ENCODE measurements around the gene HMGB3. TPM values are rescaled to one million over a fixed set of nuclear protein-coding genes. Genes with fewer than 3 reads are reported as not detected.

The HMGB3 gene
- total RNA-seq: 7.1 and 12.0 TPM in 2 replicates

DNA sequence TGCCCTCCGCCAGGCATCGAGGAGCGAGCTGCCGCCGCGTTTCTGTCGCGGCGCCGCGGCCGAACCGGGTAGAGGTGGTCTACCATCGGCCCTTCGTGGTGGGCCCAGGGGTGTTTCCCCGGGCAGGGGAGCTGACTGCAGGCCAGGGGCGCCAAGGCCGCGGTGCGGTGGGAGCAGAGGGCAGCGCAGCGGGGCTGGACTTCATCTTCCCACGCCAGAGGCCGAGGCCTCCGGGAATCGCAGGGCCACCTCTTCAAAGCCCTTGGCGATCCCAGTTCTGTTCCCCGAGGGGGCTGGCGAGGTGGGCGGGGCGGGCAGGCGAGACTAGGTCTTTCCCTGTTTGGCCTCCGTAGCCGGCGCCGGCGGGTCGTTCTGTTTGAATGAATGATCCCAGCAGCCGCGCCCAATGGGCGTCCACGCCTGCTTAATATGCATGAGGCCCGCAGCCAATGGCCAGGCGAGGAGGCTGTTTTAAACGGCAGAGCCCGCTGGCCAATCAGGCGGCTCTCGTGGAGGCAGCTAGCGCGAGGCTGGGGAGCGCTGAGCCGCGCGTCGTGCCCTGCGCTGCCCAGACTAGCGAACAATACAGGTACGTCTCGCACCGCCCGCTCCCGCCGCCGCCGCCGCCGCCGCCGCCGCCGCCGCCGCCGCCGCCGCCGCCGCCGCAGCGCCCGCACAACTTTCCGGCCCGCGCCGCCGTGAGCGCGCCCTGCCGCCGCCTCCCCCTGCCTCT, at the start of gene HMGB3:
Gene HMGB3, plus strand, starts transcription at position 548 of the 733 bp plus-strand sequence. CDS start 2,265 bp downstream, outside the sequence.

Other genes with a start within 250 kb of the HMGB3 start
- gene CD99L2, start 84.7 kb upstream of the HMGB3 start, total RNA-seq: 37.8 and 50.7 TPM in 2 replicates
- gene GPR50, start 193.2 kb downstream of the HMGB3 start, total RNA-seq: not detected in 2 replicates

Measured in smooth muscle cell of bladder (primary cell).